NCI-H1436 treated with DMSO at 0.1 percent for 48 hours (cell line): ENCODE data around the gene ALPK3.

Experiments used
- DNase-seq: peaks from one replicate; lab custom pipeline; 2025; lab: John Stamatoyannopoulos, UW

ALPK3 gene

GRCh38 chr15:84892786-84893307 lies 75.7 kb downstream of the ALPK3 start:
- DNase-seq = no peak

- no peak for DNase-seq
Measured at GRCh38 chr15:84893607-84894006, 76.5 kb downstream of the ALPK3 start.

DNA sequence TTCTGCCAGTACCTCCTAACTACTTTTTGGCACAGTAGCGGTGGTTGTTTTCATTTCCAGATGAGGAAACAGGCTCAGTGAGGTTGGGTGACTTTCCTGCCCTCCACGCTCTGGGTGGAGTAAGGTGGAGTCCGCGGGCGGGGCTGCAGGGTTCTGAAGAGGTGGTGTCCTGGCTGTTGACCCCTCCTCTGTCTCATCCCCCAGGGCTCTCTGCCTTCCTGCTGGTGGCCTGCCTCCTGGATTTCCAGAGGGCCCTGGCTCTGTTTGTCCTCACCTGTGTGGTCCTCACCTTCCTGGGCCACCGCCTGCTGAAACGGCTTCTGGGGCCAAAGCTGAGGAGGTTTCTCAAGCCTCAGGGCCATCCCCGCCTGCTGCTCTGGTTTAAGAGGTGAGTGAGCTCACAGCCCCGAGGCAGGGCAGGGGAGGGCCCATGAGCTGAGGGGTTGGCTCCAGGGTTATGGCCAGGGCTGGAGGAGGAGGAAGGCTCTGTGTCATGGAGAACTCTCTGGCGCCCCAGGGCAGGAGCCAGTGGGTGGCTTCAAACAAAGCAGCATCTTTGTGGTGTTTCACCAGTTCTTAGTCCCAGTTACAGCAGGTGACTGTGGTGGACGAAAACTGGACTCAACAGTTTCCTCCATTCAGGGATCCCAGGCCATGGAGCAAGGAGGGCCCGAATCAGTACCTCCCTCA lies 77.7 kb downstream of the ALPK3 start:
- DNase-seq = no peak

DNA sequence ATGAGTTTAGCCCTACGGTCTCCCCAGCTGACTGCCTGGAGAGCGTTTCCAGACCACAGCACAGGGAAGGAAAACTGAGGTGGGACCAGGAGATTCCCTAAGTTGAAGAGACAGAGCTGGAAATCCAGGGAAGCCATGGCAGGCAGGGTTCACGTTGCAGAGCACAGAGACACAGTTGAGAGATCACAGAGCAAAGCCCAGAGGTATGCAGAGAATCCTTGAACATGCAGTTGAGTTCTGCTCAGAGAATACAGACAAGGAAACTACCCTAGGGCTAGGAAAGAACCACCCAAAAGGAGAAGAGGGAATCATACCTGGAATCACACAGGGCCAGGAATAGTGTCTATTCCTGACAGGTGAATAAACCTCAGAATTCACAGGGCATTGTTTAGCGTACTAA lies 81.6 kb downstream of the ALPK3 start:
- DNase-seq = no peak

DNA sequence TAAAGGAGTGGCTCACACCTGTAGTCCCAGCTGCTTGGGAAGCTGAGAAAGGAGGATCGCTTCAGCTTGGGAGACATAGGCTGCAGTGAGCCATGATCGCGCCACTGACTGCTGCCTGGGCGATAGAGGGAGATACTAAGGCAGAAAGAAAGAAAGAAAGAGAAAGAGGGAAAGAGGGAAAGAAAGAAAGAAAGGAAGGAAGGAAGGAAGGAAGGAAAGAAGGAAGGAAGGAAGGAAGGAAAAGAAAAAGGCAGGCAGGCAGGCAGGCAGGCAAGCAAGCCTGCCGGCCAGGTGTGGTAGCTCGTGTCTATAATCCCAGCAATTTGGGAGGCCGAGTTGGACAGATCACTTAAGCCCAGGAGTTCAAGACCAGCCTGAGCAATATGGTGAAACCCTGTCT lies 82.6 kb downstream of the ALPK3 start:
- DNase-seq = no peak

DNA sequence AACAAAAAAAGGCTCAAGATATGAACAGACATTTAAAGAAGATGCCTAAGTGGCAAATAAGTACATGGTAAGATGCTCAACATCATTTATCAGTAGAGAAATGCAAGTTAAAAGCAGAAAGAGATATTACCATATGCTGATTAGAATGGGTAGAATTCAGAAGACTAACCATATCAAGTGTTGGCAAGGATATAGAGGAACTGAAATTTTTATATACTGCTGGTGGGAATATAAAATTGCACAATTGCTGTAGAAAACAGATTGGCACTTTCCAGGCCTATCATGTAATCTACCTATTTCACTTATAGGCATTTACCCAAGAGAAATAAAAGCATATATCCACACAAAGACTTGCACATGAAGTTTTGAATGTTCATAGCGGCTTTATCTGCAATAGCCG lies 84.4 kb downstream of the ALPK3 start:
- no peak for DNase-seq

GRCh38 chr15:84903751-84904150 lies 86.6 kb downstream of the ALPK3 start:
- DNase-seq = no peak

DNA sequence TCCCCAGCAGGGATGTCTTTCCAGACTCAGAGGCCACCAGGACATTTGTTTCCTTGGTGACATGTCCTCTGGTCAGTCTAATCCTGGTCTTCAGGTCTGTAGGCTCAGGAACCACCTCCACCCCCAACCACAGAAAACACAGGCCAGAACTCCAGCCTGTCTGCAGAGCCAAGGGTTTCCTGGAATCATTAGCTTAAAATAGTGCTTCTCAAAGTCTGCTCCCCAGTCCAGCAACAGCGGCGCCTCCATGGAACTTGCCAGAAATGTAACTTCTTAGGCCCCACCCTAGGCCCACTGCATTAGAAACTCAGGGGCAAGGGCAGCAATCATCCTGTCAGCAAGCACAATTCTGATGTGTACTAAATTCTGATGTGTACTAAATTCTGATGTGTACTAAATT lies 87.3 kb downstream of the ALPK3 start:
- no peak for DNase-seq

- DNase-seq = no peak
Measured at GRCh38 chr15:84905016-84905916, 88.1 kb downstream of the ALPK3 start.

DNA sequence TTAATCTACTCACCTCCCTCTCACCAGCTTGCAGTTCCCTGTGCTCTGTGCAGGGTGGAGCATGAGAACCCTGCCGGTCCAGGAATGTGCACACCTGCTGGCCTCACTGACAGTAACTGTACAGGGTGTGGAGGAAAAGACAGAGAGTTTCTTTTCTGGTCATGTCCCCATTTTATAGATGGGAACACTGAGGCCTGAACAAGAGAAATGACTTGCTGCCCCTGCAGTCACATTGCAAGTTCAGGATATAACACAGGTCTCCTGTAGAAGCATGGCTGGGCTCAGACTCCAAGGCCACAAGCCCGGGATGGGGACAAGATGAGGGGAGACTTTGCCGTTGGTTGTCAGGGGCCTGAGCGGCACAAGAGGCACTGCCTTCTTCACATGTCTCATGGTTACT lies 90.6 kb downstream of the ALPK3 start:
- no peak for DNase-seq

DNA sequence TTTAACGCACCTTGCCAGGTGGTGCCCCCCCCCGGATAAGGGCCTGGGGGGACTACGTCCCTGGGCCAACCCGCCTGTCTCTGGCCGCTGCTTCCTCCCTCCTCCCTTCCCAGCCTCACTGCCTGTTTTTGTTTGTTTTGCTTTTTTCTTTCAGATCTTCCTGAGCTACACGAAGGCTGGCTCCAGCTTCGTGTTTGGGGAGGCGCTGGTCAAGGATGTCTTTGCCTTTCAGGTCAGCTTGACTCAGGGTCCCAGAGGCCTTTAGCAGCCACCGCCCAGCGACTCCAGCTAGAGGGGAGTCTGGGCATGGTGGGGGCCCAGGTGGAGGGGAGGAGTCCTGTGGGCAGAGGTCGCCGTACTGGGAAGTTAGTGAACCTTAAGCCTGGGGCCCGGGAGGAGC lies 91.4 kb downstream of the ALPK3 start:
- no peak for DNase-seq

GRCh38 chr15:84909029-84909428 lies 91.9 kb downstream of the ALPK3 start:
- DNase-seq = no peak

GRCh38 chr15:84909782-84910181 lies 92.6 kb downstream of the ALPK3 start:
- no peak for DNase-seq

DNA sequence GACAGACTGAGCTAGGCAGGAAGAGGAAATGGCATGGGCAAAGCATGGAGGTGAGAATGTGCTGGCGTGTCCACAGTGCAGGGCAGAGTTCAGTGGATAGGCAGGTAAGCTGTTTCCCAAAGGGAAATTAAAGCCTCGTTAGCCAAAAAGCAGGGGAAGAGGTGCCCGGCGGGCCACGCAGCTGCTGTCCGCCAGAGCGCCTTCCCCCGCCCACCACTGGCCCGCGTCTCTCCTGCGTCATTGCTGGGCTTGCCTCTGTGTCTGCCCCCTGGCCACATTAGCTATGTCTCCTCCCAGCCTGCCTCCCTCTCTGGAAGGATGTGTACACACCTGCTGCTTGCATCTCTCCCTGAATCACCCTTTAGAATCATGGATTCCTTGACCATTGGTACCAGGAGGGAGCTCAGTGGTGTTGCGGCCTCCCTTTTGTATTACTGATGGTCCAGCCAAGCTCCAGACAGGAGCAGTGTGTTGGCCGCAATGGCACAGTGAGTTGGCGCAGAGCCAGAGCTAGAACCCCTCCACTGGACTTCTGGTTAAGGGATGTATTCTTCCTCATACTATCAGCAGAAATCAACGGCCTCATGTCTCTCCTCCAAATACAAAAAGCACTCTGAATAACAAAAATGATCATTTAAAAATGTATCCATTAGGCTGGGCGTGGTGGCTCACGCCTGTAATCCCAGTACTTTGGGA lies 93.9 kb downstream of the ALPK3 start:
- DNase-seq = peak; percentile 28

DNA sequence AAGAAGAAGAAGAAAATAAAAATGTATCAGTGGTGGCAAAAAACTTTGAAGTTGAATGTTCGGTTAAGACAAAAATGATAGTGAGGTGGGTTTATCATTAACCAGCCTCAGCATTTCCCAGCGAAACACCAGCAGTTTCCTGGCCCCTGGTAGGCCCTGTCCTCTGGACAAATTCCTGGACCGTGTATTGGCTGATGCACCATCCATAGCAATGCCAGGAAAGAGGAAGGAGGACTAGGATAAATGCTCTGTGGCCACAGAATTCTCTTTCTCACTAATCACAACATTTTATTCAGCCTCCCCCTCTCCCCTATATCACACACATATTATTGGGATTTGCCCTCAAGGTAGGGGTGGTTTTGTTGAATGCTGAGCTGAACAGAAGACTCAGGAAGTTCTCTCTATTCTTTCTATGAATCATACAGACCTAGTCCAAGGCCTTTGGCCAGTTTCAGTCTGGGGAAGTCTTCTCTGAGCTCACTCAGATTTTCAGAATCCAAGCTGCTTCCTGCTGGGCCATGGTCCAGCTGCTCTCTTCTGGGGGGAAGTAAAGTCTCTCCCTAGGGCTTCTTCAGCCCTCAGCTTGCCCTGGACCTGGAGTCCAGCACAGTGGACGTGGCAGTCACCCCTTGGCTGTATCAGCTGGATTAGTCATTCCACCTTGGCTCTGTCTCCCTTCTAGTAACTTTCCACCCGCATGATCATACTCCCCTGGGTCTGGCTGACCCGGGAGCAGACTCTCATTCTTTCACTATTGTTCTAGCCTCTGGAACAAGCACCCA lies 94.9 kb downstream of the ALPK3 start:
- DNase-seq = no peak

DNA sequence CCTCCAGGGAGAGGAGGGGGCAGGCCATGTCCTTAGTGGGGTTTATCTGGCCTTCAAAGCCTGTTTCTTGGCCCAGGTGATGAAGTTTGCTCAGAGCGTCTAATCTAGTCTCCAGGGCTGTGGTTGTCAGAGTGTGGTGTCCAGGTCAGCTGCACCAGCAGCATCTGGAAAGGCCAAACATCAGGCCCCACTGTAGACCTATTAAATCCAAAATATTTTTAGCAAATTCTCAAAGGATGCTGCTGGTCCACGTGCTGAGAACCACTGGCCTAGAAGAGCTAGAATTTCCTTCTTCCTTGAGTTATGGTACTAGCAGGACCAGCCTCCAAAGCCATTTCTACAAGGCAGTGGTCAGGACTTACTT lies 96.2 kb downstream of the ALPK3 start:
- DNase-seq = no peak

- no peak for DNase-seq
Measured at GRCh38 chr15:84914351-84914750, 97.2 kb downstream of the ALPK3 start.

- peak; percentile 67 for DNase-seq
Measured at GRCh38 chr15:84914909-84915605, 97.9 kb downstream of the ALPK3 start.

DNA sequence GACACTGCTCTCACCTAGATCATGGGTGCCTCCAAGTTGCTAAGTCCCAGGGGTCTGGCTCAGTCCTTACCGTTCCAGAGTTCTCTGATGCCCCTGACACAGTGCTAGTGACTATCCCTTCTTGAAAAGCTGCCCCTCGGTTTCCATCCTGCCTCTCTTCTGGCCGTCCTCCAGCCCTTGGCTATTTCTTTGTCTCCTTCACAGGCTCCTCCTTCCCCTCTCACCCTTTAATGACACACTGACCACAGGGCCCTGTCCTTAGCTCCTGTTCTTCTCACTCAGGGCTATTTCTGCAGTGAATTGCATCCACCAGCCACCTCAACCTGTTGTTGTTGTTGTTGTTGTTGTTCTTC lies 98.4 kb downstream of the ALPK3 start:
- no peak for DNase-seq

- no peak for DNase-seq
Measured at GRCh38 chr15:84917452-84917851, 100.3 kb downstream of the ALPK3 start.

DNA sequence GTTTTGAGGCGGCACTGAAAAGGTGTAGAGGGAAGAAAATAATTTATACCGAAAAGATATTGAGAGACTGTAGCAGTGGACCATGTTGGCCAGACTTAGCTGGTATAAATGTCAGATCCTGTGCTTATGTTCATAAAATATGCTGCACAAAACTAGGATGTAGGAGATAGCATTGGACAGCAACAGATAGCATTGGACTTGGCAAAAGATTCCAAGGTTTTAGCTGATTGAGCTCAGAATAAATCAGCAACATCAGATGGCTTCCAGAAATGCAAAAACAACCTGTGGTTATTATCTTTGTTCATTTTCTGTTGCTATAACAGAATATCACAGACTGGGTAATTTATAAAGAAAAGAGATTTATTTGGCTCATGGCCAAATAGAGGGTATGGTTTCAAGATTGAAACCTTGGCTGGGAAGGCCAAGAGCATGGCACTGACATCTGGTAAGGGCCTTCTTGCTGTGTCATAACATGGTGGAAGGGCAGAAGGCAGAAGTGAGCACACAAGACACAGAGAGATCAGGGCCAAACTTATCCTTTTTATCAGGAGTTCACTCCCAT lies 102.0 kb downstream of the ALPK3 start:
- no peak for DNase-seq
